ENCODE data around the gene JMJD6.

GRCh38 chr17:76714822-76715495, 11.4 kb downstream of the JMJD6 start:
- peak; percentile 79 to 84 for TF ChIP-seq CTCF (conservative IDR thresholded peaks at IDR 0.05 in 1 of 2, IDR thresholded peaks at IDR 0.05 in 1 of 2; ENCODE audit: extremely low read depth in 1 of 2, insufficient read depth in 1 of 2, low read depth in 1 of 2, low read length in 2 of 2)
- no peak for TF ChIP-seq EZH2 (IDR thresholded peaks at IDR 0.05; ENCODE audit: borderline replicate concordance, low read length)
